Endothelial cell of umbilical vein (primary cell): ENCODE data around the gene SHFL. TPM values are rescaled to one million over a fixed set of nuclear protein-coding genes. Genes with fewer than 3 reads are reported as not detected.

Experiments
- BruUV-seq: library from RNA; stranded (reverse); fragments of 400-500 nt; replicated peaks from 2 replicates; lab custom pipeline; 2021; lab: Mats Ljungman, UMichigan
- CTCF ChIA-PET: fragments of 300-600, 350-600 bp; sonication (Branson Sonifier 250); formaldehyde crosslinking; loops from one replicate; lab custom pipeline; 2021; ENCODE audit warnings: antibody characterized with exemption, inconsistent platforms; lab: Charles Lee
- POLR2A ChIA-PET: fragments of 300-600, 350-600 bp; sonication (Branson Sonifier 250); formaldehyde crosslinking; loops from one replicate; lab custom pipeline; 2021; ENCODE audit warnings: antibody characterized with exemption, inconsistent platforms; lab: Charles Lee
- DNase-seq: peaks from one replicate; pipeline ENCODE4 v3.0.0-alpha.2; 2011; ENCODE audit warnings: low read depth, low spot score
- FAIRE-seq: peaks from 2 replicates; lab custom pipeline; 2011; peaks lifted over from hg19 to GRCh38; lab: Jason Lieb, UNC
- H2AFZ ChIP-seq: 2 replicates; pipeline ENCODE4 v1.6.0; 2012; ENCODE audit warnings: low read depth, low read length, control low read depth, inconsistent platforms
- H3K27ac ChIP-seq: 2 replicates; pipeline ENCODE4 v1.5.1; 2011; ENCODE audit warnings: low read depth, mild to moderate bottlenecking, control low read depth, low read length, moderate library complexity; ENCODE audit not compliant: insufficient read depth
- H3K27me3 ChIP-seq, 2 experiments: 2 replicates each; pipeline versions ENCODE4 v1.6.0 to v1.6.1; 2011; ENCODE audit warnings: low read length in 2 of 2, mixed read lengths in 1 of 2; ENCODE audit not compliant: control insufficient read depth in 2 of 2, insufficient read depth in 2 of 2
- H3K36me3 ChIP-seq, 2 experiments: 2 replicates in 1 of 2; 3 replicates in 1 of 2; pipeline ENCODE4 v1.5.1; 2011; ENCODE audit warnings: low read length in 2 of 2, mild to moderate bottlenecking in 1 of 2, moderate library complexity in 1 of 2; ENCODE audit not compliant: control insufficient read depth in 2 of 2, insufficient read depth in 2 of 2; ENCODE audit errors: extremely low read depth in 1 of 2
- H3K4me1 ChIP-seq: 3 replicates; pipeline ENCODE4 v1.5.1; 2011; ENCODE audit warnings: mild to moderate bottlenecking, low read length; ENCODE audit not compliant: control insufficient read depth, insufficient read depth; ENCODE audit errors: extremely low read depth
- H3K4me2 ChIP-seq: 2 replicates; pipeline ENCODE4 v1.6.1; 2011; ENCODE audit warnings: low read length, control low read depth, mixed read lengths; ENCODE audit not compliant: insufficient read depth
- H3K4me3 ChIP-seq, 3 experiments: fragments of 200-600 bp in 1 of 3; sonication (generic), shearing (Covaris generic) in 1 of 3; replicated peaks in 1 of 3; 2 replicates each; pipeline ENCODE4 v1.5.1; 2011 to 2016; ENCODE audit warnings: control low read depth in 3 of 3, low read length in 3 of 3, mild to moderate bottlenecking in 2 of 3, inconsistent platforms in 1 of 3, low read depth in 1 of 3, moderate library complexity in 1 of 3; ENCODE audit not compliant: insufficient read depth in 1 of 3
- H3K79me2 ChIP-seq: 2 replicates; pipeline ENCODE4 v1.6.0; 2012; ENCODE audit warnings: low read length, inconsistent platforms; ENCODE audit not compliant: control insufficient read depth, insufficient read depth
- H3K9ac ChIP-seq: replicated peaks from 2 replicates; pipeline ENCODE3; 2011; ENCODE audit warnings: low read length, control low read depth; ENCODE audit not compliant: insufficient read depth; ENCODE audit errors: extremely low read depth
- H3K9me1 ChIP-seq: replicated peaks from 3 replicates; pipeline ENCODE4 v1.6.0; 2011; ENCODE audit warnings: mild to moderate bottlenecking, low read length; ENCODE audit not compliant: control insufficient read depth, insufficient read depth; ENCODE audit errors: extremely low read depth
- H3K9me3 ChIP-seq: replicated peaks from 2 replicates; pipeline ENCODE4 v1.5.1; 2012; ENCODE audit warnings: low read length, inconsistent platforms; ENCODE audit not compliant: control insufficient read depth, insufficient read depth
- H4K20me1 ChIP-seq: replicated peaks from 2 replicates; pipeline ENCODE3; 2011; ENCODE audit warnings: mild to moderate bottlenecking, low read length; ENCODE audit not compliant: control insufficient read depth, insufficient read depth; ENCODE audit errors: extremely low read depth
- CTCF ChIP-seq, 2 donors: IDR thresholded peaks; 1 replicate in 1 of 2; 2 replicates in 1 of 2; pipeline ENCODE4 v1.5.1; 2011; ENCODE audit warnings: low read length in 2 of 2, mild to moderate bottlenecking in 2 of 2, moderate library complexity in 2 of 2, control low read depth in 1 of 2, inconsistent platforms in 1 of 2, low read depth in 1 of 2; ENCODE audit not compliant: insufficient read depth in 1 of 2; ENCODE audit errors: extremely low read depth in 1 of 2
- EZH2 ChIP-seq: IDR thresholded peaks from 2 replicates; pipeline ENCODE4 v1.6.1; 2012; ENCODE audit warnings: borderline replicate concordance, low read depth, mild to moderate bottlenecking, moderate library complexity, low read length, inconsistent platforms; ENCODE audit not compliant: severe bottlenecking
- FOS ChIP-seq: IDR thresholded peaks from 2 replicates; pipeline ENCODE4 v1.6.1; 2011; ENCODE audit warnings: mild to moderate bottlenecking, low read length, moderate library complexity, borderline replicate concordance; ENCODE audit not compliant: insufficient read depth
- GATA2 ChIP-seq: IDR thresholded peaks from 2 replicates; pipeline ENCODE4 v1.7.0; 2011; ENCODE audit warnings: low read depth, mild to moderate bottlenecking, moderate library complexity, mixed read lengths, low read length; ENCODE audit not compliant: insufficient read length, insufficient read depth
- JUN ChIP-seq: IDR thresholded peaks from 2 replicates; pipeline ENCODE4 v1.6.1; 2011; ENCODE audit warnings: borderline replicate concordance, low read depth; ENCODE audit not compliant: insufficient read length, insufficient read depth
- MAX ChIP-seq: IDR thresholded peaks from 2 replicates; pipeline ENCODE4 v1.6.1; 2011; ENCODE audit not compliant: insufficient read depth, insufficient read length
- MYC ChIP-seq: IDR thresholded peaks from one replicate; pipeline ENCODE4 v1.6.1; 2011; ENCODE audit warnings: mild to moderate bottlenecking, low read depth, low read length
- POLR2A ChIP-seq: IDR thresholded peaks from 2 replicates; pipeline ENCODE4 v1.6.1; 2012; ENCODE audit warnings: low read depth, mild to moderate bottlenecking, control low read depth, low read length
- POLR2AphosphoS5 ChIP-seq: IDR thresholded peaks from 2 replicates; pipeline ENCODE4 v1.6.1; 2012; ENCODE audit warnings: low read depth, mild to moderate bottlenecking, control low read depth, low read length, moderate library complexity; ENCODE audit not compliant: insufficient read depth
- dilution Hi-C: fragments of 300-500 bp; cut with MboI; formaldehyde crosslinking; loops from one replicate; pipeline ENCODE4 v1.15.0; 2019; ENCODE audit warnings: low sequenced_read_pairs; ENCODE audit not compliant: extremely low pct_ligation_motif_present
- intact Hi-C: fragments of 100-400 bp; cut with micrococcal nuclease; formaldehyde crosslinking; loops from one replicate; pipeline ENCODE4 v1.10.0; 2022
- polyA plus RNA-seq, 4 experiments: library from polyadenylated mRNA; depleted of rRNA in 3 of 4; stranded (reverse) in 3 of 4; unstranded in 1 of 4; fragments of >200 nt; gene quantifications; 2 replicates each; pipeline versions ENCODE4 v1.2.1 to v1.2.3, GENCODE V29; 2011 to 2012; ENCODE audit warnings: missing spikeins in 1 of 4
- total RNA-seq: library from RNA; stranded (reverse); gene quantifications from 2 replicates; pipeline ENCODE4 v1.2.3, GENCODE V29; 2021

Gene SHFL
- total and polyA plus RNA-seq, 2 donors (not counting 3 experiments of a cell fraction or from before 2014, with no cell fraction given) = 34.4 to 36.9 TPM

GRCh38 chr19:10061717-10062310 lies 24.3 kb upstream of the SHFL start:
- DNase-seq = no peak
- ChIA-PET CTCF (interaction anchor here (0.6 kb wide), 1 partner anchor 30 kb away, joined by 3 read pairs; no protein-coding TSS in a partner anchor), POLR2A (no interaction called here)

More at GRCh38 chr19:10061717-10062310, 24.3 kb upstream of the SHFL start:
- Histone ChIP-seq H3K27me3 (no peaks in the 10 kb centered on the region), H2AFZ (no peak overlapping the region), H3K4me2 (no peak overlapping the region), H3K9me1 (no peaks in the 10 kb centered on the region), H4K20me1 (no peaks in the 10 kb centered on the region), H3K27ac (no peak overlapping the region), H3K4me1 (no peaks in the 10 kb centered on the region), H3K9me3 (no peaks in the 10 kb centered on the region), H3K4me3 (no peak overlapping the region), H3K36me3 (no peaks in the 10 kb centered on the region), H3K79me2 (no peaks in the 10 kb centered on the region), H3K9ac (no peak overlapping the region)
- TF ChIP-seq JUN (no peak), GATA2 (no peak), MYC (no peak), POLR2AphosphoS5 (no peak), FOS (no peak), CTCF (IDR thresholded peaks at IDR 0.05; ENCODE audit: extremely low read depth in 1 of 2, insufficient read depth in 1 of 2, low read depth in 1 of 2, low read length in 2 of 2) (no peak), POLR2A (no peak), EZH2 (no peak), MAX (no peak)
- dilution Hi-C loops = no loop called here
- FAIRE-seq = no peak
- intact Hi-C loops = no loop called here
- no TSS peak for BruUV-seq
